HCT116 (cell line): ENCODE results near the gene ZDHHC3. TPM values are rescaled to one million over a fixed set of nuclear protein-coding genes. Genes with fewer than 3 reads are reported as not detected.

Experiments
- ATAC-seq: fragments of 200-7000 bp; cut with Tn5 transposase; 2 replicates; pipeline ENCODE4 v1.9.1; 2020; ENCODE audit warnings: mild to moderate bottlenecking, moderate library complexity
- BruUV-seq: library from RNA; stranded (reverse); fragments of 400-500 nt; replicated peaks from 2 replicates; lab custom pipeline; 2021; lab: Mats Ljungman, UMichigan
- CTCF ChIA-PET: fragments of 300-600 bp; sonication (Branson Sonifier 250); formaldehyde crosslinking; loops from one replicate; lab custom pipeline; 2021; ENCODE audit warnings: antibody characterized with exemption; lab: Charles Lee
- POLR2A ChIA-PET: fragments of 300-600, 350-600 bp; sonication (Branson Sonifier 250); formaldehyde crosslinking; loops from one replicate; lab custom pipeline; 2021; ENCODE audit warnings: antibody characterized with exemption; lab: Charles Lee
- RAD21 ChIA-PET, 2 experiments: fragments of 300-600 bp; sonication (Branson Sonifier 250); formaldehyde crosslinking; loops; one replicate each; lab custom pipeline; 2023; ENCODE audit warnings: low total read pairs in 2 of 2; ENCODE audit not compliant: uncharacterized antibody in 2 of 2, unreplicated experiment in 2 of 2, low non-redundant PET in 1 of 2; lab: Charles Lee
- DNase-seq: peaks from one replicate; pipeline ENCODE4 v3.0.0-alpha.2; 2010; ENCODE audit warnings: low read depth, low spot score
- H2AFZ ChIP-seq: fragments of 200-600 bp; shearing (Covaris generic), sonication (generic); 2 replicates; pipeline ENCODE4 v1.6.1; 2017; ENCODE audit warnings: low read depth, mixed run types, mixed read lengths, antibody characterized with exemption, low read length; ENCODE audit not compliant: poor library complexity, severe bottlenecking
- H3K27ac ChIP-seq: 2 replicates; pipeline ENCODE4 v1.5.1; 2012; ENCODE audit warnings: low read depth, low read length
- H3K27me3 ChIP-seq: fragments of 200-600 bp; sonication (generic); 2 replicates; pipeline ENCODE4 v1.6.1; 2016; ENCODE audit warnings: mixed run types, low read length, mixed read lengths; ENCODE audit not compliant: insufficient read depth
- H3K36me3 ChIP-seq, 2 experiments: fragments of 200-500 bp in 1 of 2; fragments of 200-600 bp in 1 of 2; sonication (Bioruptor generic) in 1 of 2; sonication (generic) in 1 of 2; 2 replicates each; pipeline versions ENCODE4 v1.5.1 to v1.6.1; 2014 to 2016; ENCODE audit warnings: low read length in 2 of 2, inconsistent platforms in 1 of 2, mixed read lengths in 1 of 2, mixed run types in 1 of 2; ENCODE audit not compliant: insufficient read depth in 2 of 2, control insufficient read depth in 1 of 2
- H3K4me1 ChIP-seq, 2 experiments: fragments of 200-600 bp in 1 of 2; sonication (generic) in 1 of 2; 2 replicates each; pipeline versions ENCODE4 v1.5.1 to v1.6.1; 2012 to 2017; ENCODE audit warnings: low read length in 2 of 2, inconsistent platforms in 1 of 2, mild to moderate bottlenecking in 1 of 2, mixed read lengths in 1 of 2, mixed run types in 1 of 2, moderate library complexity in 1 of 2; ENCODE audit not compliant: insufficient read depth in 2 of 2, control insufficient read depth in 1 of 2
- H3K4me2 ChIP-seq: fragments of 200-600 bp; sonication (generic); 2 replicates; pipeline ENCODE4 v1.6.1; 2017; ENCODE audit warnings: mixed run types, low read length, mixed read lengths
- H3K4me3 ChIP-seq, 2 experiments: fragments of 200-600 bp in 1 of 2; sonication (generic) in 1 of 2; replicated peaks in 1 of 2; 2 replicates each; pipeline ENCODE4 v1.5.1; 2011 to 2016; ENCODE audit warnings: low read length in 2 of 2, control low read depth in 1 of 2, low read depth in 1 of 2, mild to moderate bottlenecking in 1 of 2, mixed read lengths in 1 of 2, mixed run types in 1 of 2
- H3K79me2 ChIP-seq: fragments of 200-600 bp; sonication (generic); 2 replicates; pipeline ENCODE4 v1.6.1; 2017; ENCODE audit warnings: mild to moderate bottlenecking, mixed run types, low read length, moderate library complexity, mixed read lengths; ENCODE audit not compliant: insufficient read depth
- H3K9ac ChIP-seq: fragments of 200-600 bp; sonication (generic); 2 replicates; pipeline ENCODE4 v1.6.1; 2016; ENCODE audit warnings: low read length, mixed read lengths
- H3K9me2 ChIP-seq: fragments of 200-600 bp; sonication (generic), shearing (Covaris generic); 2 replicates; pipeline ENCODE4 v1.6.1; 2017; ENCODE audit warnings: mixed run types, mild to moderate bottlenecking, moderate library complexity; ENCODE audit not compliant: insufficient read depth
- H3K9me3 ChIP-seq, 2 experiments: fragments of 200-500 bp in 1 of 2; fragments of 200-600 bp in 1 of 2; sonication (Bioruptor generic) in 1 of 2; sonication (generic) in 1 of 2; 2 replicates each; pipeline ENCODE4 v1.6.1; 2014 to 2017; ENCODE audit warnings: low read length in 2 of 2, mixed read lengths in 2 of 2, inconsistent platforms in 1 of 2, low read depth in 1 of 2, mild to moderate bottlenecking in 1 of 2, mixed run types in 1 of 2, moderate library complexity in 1 of 2; ENCODE audit not compliant: control insufficient read depth in 1 of 2, insufficient read depth in 1 of 2
- H4K20me1 ChIP-seq: fragments of 200-600 bp; sonication (generic), shearing (Covaris generic); 2 replicates; pipeline ENCODE4 v1.6.1; 2017; ENCODE audit warnings: mixed run types, mild to moderate bottlenecking, moderate library complexity; ENCODE audit not compliant: insufficient read depth
- CEBPB ChIP-seq: IDR thresholded peaks from 2 replicates; pipeline ENCODE4 v1.6.1; 2012; ENCODE audit warnings: low read depth
- ELF1 ChIP-seq: IDR thresholded peaks from 2 replicates; pipeline ENCODE4 v1.6.1; 2012; ENCODE audit warnings: low read depth, borderline replicate concordance
- EZH2 ChIP-seq: fragments of 200-600 bp; sonication (generic); IDR thresholded peaks from 2 replicates; pipeline ENCODE4 v1.6.1; 2017; ENCODE audit warnings: antibody characterized with exemption, mixed run types
- EZH2phosphoT487 ChIP-seq: fragments of 200-600 bp; IDR thresholded peaks from 2 replicates; pipeline ENCODE4 v1.6.1; 2018; ENCODE audit warnings: antibody characterized with exemption, borderline replicate concordance
- JUND ChIP-seq: IDR thresholded peaks from 2 replicates; pipeline ENCODE4 v1.6.1; 2012
- POLR2A ChIP-seq: IDR thresholded peaks from 2 replicates; pipeline ENCODE4 v1.7.0; 2011; ENCODE audit warnings: borderline replicate concordance; ENCODE audit not compliant: insufficient read depth, insufficient read length; ENCODE audit errors: extremely low read depth
- SIN3A ChIP-seq: IDR thresholded peaks from 2 replicates; pipeline ENCODE4 v1.6.1; 2012; ENCODE audit warnings: low read depth
- SP1 ChIP-seq: IDR thresholded peaks from 2 replicates; pipeline ENCODE4 v1.6.1; 2012; ENCODE audit warnings: low read depth
- SRF ChIP-seq: IDR thresholded peaks from 2 replicates; pipeline ENCODE4 v1.6.1; 2012; ENCODE audit warnings: low read depth
- TCF7L2 ChIP-seq: IDR thresholded peaks from 2 replicates; pipeline ENCODE4 v1.7.0; 2011; ENCODE audit warnings: borderline replicate concordance, inconsistent platforms; ENCODE audit not compliant: insufficient read depth, insufficient read length; ENCODE audit errors: extremely low read depth
- YY1 ChIP-seq: IDR thresholded peaks from 2 replicates; pipeline ENCODE4 v1.6.1; 2011; ENCODE audit warnings: low read length, low read depth, moderate library complexity, mild to moderate bottlenecking; ENCODE audit not compliant: insufficient replicate concordance; ENCODE audit errors: extremely low read depth
- ZFX ChIP-seq: fragments of 450-650 bp; IDR thresholded peaks from 2 replicates; pipeline ENCODE4 v1.6.1; 2017
- intact Hi-C: fragments of 100-400 bp; cut with micrococcal nuclease; formaldehyde crosslinking; loops from 2 replicates; pipeline ENCODE4 v1.10.0; 2022
- total RNA-seq: library from RNA; stranded (reverse); gene quantifications from one replicate; pipeline ENCODE4 v1.2.1, GENCODE V29; 2021; ENCODE audit not compliant: unreplicated experiment
- TF ChIP-seq, protein P1 (sequence below): IDR thresholded peaks from 2 replicates; pipeline ENCODE4 v1.6.1; 2012
- TF ChIP-seq, protein P2 (sequence below), 3 experiments: fragments of 200-600 bp in 1 of 3; sonication (generic) in 1 of 3; IDR thresholded peaks in 2 of 3; conservative IDR thresholded peaks in 1 of 3; 2 replicates each; pipeline ENCODE4 v1.5.1; 2012 to 2017; ENCODE audit warnings: low read depth in 2 of 3, low read length in 2 of 3, antibody characterized with exemption in 1 of 3, borderline replicate concordance in 1 of 3, control low read depth in 1 of 3, mild to moderate bottlenecking in 1 of 3, mixed read lengths in 1 of 3, mixed run types in 1 of 3, moderate library complexity in 1 of 3; ENCODE audit not compliant: insufficient read depth in 1 of 3
- TF ChIP-seq, protein P3 (sequence below): IDR thresholded peaks from 2 replicates; pipeline ENCODE4 v1.6.1; 2012

ZDHHC3 gene
- total RNA-seq, 1 experiment from 2014 or later = 61.1 TPM

DNA sequence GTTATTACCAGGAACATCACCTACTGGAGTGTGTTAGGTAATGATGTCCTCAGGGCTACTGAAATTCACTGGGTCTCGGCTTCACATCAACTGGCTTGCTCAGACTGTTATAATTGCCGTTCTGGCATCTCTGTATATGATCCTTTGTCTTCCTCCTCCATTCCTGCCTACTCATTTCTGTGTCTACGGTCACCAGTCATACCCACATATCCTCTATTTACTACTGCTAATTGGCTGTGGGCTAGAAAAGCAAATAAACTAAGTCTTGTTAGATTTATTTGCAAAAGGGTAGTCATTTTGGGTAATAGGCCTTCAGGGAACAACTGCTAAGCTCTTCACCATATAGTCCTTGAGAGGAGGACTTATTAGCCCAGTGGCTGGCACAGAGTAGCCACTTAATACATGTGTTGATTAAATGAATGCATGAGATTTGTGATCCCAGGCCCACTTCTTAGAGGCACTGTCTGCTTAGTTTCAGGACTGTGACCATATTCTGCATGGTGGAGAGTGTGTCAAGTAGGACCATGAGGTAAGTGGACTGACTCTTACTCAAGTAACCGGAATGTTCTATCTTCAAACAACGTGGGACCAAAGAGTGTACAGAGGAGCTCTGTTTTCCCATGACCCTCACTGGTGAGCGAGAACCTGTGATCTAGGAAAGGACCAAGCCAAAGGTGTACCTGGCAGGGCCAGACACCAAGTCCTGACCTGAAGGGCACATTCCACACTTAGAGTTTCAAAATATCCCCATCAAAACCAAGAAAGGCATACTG lies 13.2 kb downstream of the ZDHHC3 start:
- ChIA-PET POLR2A (no interaction called here), CTCF (no interaction called here), RAD21 (no interaction called here)
- Histone ChIP-seq H3K27me3 (no peaks in the 10 kb centered on the region), H3K27ac (no peak overlapping the region), H3K4me1 (peaks cover 28 to 50% of the 10 kb centered on the region in 2 experiments), H3K9me3 (no peaks in the 10 kb centered on the region), H3K9ac (no peak overlapping the region), H3K79me2 (peaks cover 72% of the 10 kb centered on the region), H3K36me3 (no peaks in the 10 kb centered on the region), H2AFZ (no peak overlapping the region), H4K20me1 (no peaks in the 10 kb centered on the region), H3K4me3 (no peak overlapping the region), H3K4me2 (no peak overlapping the region), H3K9me2 (no peaks in the 10 kb centered on the region)
- ATAC-seq (no peak), DNase-seq (no peak)
- TF ChIP-seq SRF (no peak), ZFX (no peak)
- BruUV-seq = no TSS peak
- intact Hi-C loops = loop anchor here (10.0 kb wide), 1 partner anchor 198 kb away; the partner anchor contains the start of genes KIAA1143 and KIF15

DNA sequence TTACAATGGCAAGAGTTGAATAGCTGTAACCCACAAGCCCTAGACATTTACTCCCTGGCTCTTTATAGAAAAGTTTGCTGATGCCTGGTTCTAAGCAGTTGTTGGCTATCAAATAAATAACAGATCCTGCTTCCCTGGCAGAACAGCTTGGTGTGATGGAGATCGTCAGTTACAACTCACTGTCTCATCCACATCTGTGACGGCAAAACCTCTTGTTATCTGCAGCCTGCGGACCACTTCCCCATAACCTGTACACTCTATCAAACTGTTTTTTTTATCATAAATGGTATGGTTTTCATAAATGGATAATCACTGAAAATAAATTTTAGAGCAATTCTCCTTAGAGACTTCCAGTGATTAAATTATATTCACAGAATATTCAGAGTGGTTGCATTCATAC lies 14.1 kb downstream of the ZDHHC3 start:
- H3K4me2 ChIP-seq = no peak overlapping the region
- H4K20me1 ChIP-seq = no peaks in the 10 kb centered on the region
- no peak for TF ChIP-seq ELF1
- TF ChIP-seq, protein P1, sequence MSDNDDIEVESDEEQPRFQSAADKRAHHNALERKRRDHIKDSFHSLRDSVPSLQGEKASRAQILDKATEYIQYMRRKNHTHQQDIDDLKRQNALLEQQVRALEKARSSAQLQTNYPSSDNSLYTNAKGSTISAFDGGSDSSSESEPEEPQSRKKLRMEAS = no peak
- TF ChIP-seq, protein P2, sequence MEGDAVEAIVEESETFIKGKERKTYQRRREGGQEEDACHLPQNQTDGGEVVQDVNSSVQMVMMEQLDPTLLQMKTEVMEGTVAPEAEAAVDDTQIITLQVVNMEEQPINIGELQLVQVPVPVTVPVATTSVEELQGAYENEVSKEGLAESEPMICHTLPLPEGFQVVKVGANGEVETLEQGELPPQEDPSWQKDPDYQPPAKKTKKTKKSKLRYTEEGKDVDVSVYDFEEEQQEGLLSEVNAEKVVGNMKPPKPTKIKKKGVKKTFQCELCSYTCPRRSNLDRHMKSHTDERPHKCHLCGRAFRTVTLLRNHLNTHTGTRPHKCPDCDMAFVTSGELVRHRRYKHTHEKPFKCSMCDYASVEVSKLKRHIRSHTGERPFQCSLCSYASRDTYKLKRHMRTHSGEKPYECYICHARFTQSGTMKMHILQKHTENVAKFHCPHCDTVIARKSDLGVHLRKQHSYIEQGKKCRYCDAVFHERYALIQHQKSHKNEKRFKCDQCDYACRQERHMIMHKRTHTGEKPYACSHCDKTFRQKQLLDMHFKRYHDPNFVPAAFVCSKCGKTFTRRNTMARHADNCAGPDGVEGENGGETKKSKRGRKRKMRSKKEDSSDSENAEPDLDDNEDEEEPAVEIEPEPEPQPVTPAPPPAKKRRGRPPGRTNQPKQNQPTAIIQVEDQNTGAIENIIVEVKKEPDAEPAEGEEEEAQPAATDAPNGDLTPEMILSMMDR (IDR thresholded peaks at IDR 0.05 in 2 of 3, conservative IDR thresholded peaks at IDR 0.05 in 1 of 3; ENCODE audit: borderline replicate concordance in 1 of 3, insufficient read depth in 1 of 3, low read depth in 2 of 3, low read length in 2 of 3) = no peak
- no peak for TF ChIP-seq SRF
- no peak for TF ChIP-seq SIN3A
- no peak for TF ChIP-seq ZFX
- no peak for TF ChIP-seq EZH2phosphoT487
- no peak for TF ChIP-seq TCF7L2
- no peak for TF ChIP-seq CEBPB
- TF ChIP-seq POLR2A = no peak
- no peak for TF ChIP-seq JUND
- TF ChIP-seq, protein P3, sequence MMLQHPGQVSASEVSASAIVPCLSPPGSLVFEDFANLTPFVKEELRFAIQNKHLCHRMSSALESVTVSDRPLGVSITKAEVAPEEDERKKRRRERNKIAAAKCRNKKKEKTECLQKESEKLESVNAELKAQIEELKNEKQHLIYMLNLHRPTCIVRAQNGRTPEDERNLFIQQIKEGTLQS = no peak
- no peak for TF ChIP-seq EZH2
- TF ChIP-seq SP1 = no peak
- no peak for TF ChIP-seq YY1
- H3K9ac ChIP-seq = no peak overlapping the region
- DNase-seq = no peak
- no peaks in the 10 kb centered on the region for H3K27me3 ChIP-seq
- no peak overlapping the region for H2AFZ ChIP-seq
- POLR2A ChIA-PET = no interaction called here
- H3K27ac ChIP-seq = no peak overlapping the region
- BruUV-seq = no TSS peak
- H3K36me3 ChIP-seq = no peaks in the 10 kb centered on the region
- RAD21 ChIA-PET = no interaction called here
- CTCF ChIA-PET = no interaction called here
- H3K79me2 ChIP-seq = peaks cover 67% of the 10 kb centered on the region
- no peaks in the 10 kb centered on the region for H3K9me3 ChIP-seq
- no peak for ATAC-seq
- H3K4me1 ChIP-seq = peaks cover 19 to 41% of the 10 kb centered on the region in 2 experiments
- intact Hi-C loops = loop anchor here (10.0 kb wide), 1 partner anchor 197 kb away; the partner anchor contains the start of genes KIAA1143 and KIF15
- H3K4me3 ChIP-seq = no peak overlapping the region
- no peaks in the 10 kb centered on the region for H3K9me2 ChIP-seq
